Dendritic cell treated with granulocyte-macrophage colony-stimulating factor and Interleukin-4, amounts not matched to agents 40 ng/mL and 50 ng/mL, for 4 days (primary cell): ENCODE measurements around the gene RXRB.

Experiments used
- H3K27ac Mint-ChIP-seq: one replicate; pipeline ENCODE4 v1.8.0; 2022; ENCODE audit warnings: mild to moderate bottlenecking, mixed read lengths
- H3K27me3 Mint-ChIP-seq: one replicate; pipeline ENCODE4 v1.8.0; 2022; ENCODE audit warnings: mild to moderate bottlenecking, mixed read lengths
- H3K36me3 Mint-ChIP-seq: one replicate; pipeline ENCODE4 v1.8.0; 2022; ENCODE audit warnings: low read depth, mixed read lengths
- H3K4me1 Mint-ChIP-seq: one replicate; pipeline ENCODE4 v1.8.0; 2022; ENCODE audit warnings: low read depth, mixed read lengths
- H3K4me3 Mint-ChIP-seq: one replicate; pipeline ENCODE4 v1.8.0; 2022; ENCODE audit warnings: mild to moderate bottlenecking, moderate library complexity, mixed read lengths
- H3K9me3 Mint-ChIP-seq: one replicate; pipeline ENCODE4 v1.8.0; 2022; ENCODE audit warnings: mixed read lengths
- intact Hi-C: fragments of 100-400 bp; cut with micrococcal nuclease; formaldehyde crosslinking; loops from one replicate; pipeline ENCODE4 v1.15.0; 2022

RXRB gene

DNA sequence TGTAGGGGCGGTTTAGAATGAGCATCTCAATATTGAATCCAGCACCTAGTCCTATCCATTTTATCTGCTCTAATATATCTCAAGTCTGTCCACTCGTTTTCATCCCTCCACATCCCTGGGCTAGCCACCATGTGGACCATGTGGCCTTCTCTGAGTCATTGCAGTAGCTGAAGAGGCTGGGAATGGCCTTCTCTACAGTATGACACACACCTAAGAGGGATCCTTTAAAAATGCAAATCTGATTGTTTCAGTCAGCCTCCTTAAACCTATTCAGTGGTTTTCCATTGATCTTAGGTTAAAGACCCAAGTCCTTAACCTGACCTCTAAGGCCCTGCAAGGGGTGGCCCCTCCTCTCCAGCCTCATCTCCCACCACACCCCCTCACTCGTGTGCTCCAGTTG, 17.2 kb upstream of the RXRB start:
- H3K4me3 Mint-ChIP-seq: no peak overlapping the region
- H3K27ac Mint-ChIP-seq: no peak overlapping the region
- H3K36me3 Mint-ChIP-seq: peaks cover 1% of the 10 kb centered on the region
- H3K4me1 Mint-ChIP-seq: peaks cover 23% of the 10 kb centered on the region
- intact Hi-C loops: no loop called here
- no peaks in the 10 kb centered on the region for H3K9me3 Mint-ChIP-seq
- H3K27me3 Mint-ChIP-seq: peaks cover 65% of the 10 kb centered on the region

DNA sequence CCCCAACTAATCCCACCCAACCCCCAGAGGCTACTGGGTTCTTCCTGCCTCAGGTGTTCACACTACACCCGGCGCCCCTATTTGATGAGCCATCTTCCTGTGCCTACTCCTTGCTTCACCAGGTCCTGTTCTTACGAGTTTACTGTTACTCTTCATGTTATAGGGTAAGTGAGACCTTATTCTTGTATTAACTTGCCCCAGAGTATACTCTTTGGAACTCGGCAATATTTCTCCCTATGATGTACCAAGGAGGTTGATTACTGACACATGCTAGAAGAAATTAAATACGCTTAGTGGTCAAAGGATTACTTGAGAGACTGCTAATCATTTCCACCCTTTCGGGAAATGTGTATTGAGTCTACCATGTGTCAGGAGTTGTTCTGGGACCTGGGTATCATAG, 16.8 kb upstream of the RXRB start:
- peaks cover 27% of the 10 kb centered on the region for H3K4me1 Mint-ChIP-seq
- H3K27ac Mint-ChIP-seq: no peak overlapping the region
- H3K9me3 Mint-ChIP-seq: no peaks in the 10 kb centered on the region
- intact Hi-C loops: no loop called here
- no peak overlapping the region for H3K4me3 Mint-ChIP-seq
- peaks cover 66% of the 10 kb centered on the region for H3K27me3 Mint-ChIP-seq
- H3K36me3 Mint-ChIP-seq: peaks cover 6% of the 10 kb centered on the region

DNA sequence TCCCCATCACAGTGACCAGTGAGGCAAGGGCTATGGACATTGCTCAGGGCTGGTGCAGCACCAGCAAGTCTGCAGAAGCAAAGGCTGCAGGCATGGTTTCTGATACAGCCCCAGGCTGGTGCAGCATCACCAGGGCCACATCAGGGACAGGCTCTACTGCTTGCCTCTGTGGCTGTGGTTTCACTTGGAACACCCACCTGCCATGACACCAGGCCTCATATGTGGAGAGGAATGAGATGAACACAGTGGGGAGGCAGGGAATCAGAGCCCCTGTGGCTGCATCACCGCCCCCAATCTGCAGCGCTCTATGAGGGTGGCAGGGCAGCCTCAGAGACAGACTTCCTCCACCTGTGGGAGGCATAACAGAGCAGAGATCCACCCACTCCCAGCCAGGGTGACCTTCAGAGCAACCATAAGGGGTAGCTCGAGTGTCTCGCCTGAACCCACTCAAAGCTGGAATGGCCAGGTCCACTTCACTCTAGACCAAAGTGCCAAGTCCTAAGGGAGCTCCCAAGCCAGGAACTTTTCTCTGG, 15.7 kb upstream of the RXRB start:
- Mint-ChIP-seq H3K27ac (no peak overlapping the region), H3K36me3 (peaks cover 16% of the 10 kb centered on the region), H3K4me1 (peaks cover 32% of the 10 kb centered on the region), H3K4me3 (no peak overlapping the region), H3K9me3 (no peaks in the 10 kb centered on the region), H3K27me3 (peaks cover 64% of the 10 kb centered on the region)
- intact Hi-C loops: no loop called here

GRCh38 chr6:33215271-33216116, 15.0 kb upstream of the RXRB start:
- no peak overlapping the region for H3K27ac Mint-ChIP-seq
- H3K27me3 Mint-ChIP-seq: peaks cover 61% of the 10 kb centered on the region
- H3K36me3 Mint-ChIP-seq: peaks cover 23% of the 10 kb centered on the region
- no peak overlapping the region for H3K4me3 Mint-ChIP-seq
- intact Hi-C loops: no loop called here
- no peaks in the 10 kb centered on the region for H3K9me3 Mint-ChIP-seq
- H3K4me1 Mint-ChIP-seq: peaks cover 32% of the 10 kb centered on the region

- H3K9me3 Mint-ChIP-seq: no peaks in the 10 kb centered on the region
- intact Hi-C loops: no loop called here
- peak overlapping the region; percentile 77 for H3K4me3 Mint-ChIP-seq
- H3K4me1 Mint-ChIP-seq: peaks cover 47% of the 10 kb centered on the region
- peaks cover 38% of the 10 kb centered on the region for H3K36me3 Mint-ChIP-seq
- H3K27me3 Mint-ChIP-seq: peaks cover 55% of the 10 kb centered on the region
- peak overlapping the region; percentile 65 for H3K27ac Mint-ChIP-seq
Observed at GRCh38 chr6:33213989-33214335, 13.5 kb upstream of the RXRB start.

DNA sequence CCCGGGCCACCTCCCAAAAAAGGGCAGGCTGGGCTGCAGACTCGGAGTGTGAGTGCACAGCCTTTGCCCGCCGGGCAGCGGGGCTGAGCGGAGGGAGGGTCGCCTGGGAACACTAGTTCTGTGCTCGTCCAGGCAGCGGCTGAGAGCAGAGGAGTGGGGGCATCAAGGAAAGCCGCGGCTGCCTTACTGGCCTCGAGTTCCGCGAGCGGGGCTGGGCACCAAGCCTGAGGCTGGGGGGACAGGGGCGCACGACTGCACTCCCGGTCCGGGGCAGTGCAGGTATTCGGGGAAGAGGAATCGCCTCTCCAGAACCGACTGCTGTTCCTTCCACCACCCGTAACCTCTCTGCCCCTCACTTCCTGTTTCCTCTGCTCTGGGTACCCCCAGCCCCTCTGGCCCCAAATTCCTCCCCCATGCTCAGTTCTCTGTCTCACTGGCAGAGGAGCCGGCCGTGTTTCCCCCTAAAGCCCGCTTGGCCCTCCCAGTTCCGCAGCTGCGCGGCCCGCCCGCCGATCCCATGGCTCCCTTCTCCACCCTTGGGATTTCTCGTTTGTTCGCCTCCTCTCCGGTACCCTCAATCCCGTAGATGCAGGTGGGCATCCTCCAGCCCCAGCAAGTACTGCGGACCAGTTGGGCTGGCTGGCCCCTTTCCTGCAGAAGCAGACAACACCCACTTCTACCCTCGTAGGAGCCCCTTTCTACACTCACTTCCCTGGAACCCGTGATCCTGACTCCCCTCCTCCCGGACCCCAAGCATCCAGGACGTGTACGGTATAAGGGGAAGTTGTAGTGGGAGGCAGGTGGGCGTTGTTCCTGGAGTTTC, 12.9 kb upstream of the RXRB start:
- intact Hi-C loops: no loop called here
- Mint-ChIP-seq H3K27me3 (peaks cover 54% of the 10 kb centered on the region), H3K4me1 (peaks cover 47% of the 10 kb centered on the region), H3K9me3 (no peaks in the 10 kb centered on the region), H3K4me3 (peak overlapping the region; percentile 77), H3K27ac (peak overlapping the region; percentile 65), H3K36me3 (peaks cover 44% of the 10 kb centered on the region)

DNA sequence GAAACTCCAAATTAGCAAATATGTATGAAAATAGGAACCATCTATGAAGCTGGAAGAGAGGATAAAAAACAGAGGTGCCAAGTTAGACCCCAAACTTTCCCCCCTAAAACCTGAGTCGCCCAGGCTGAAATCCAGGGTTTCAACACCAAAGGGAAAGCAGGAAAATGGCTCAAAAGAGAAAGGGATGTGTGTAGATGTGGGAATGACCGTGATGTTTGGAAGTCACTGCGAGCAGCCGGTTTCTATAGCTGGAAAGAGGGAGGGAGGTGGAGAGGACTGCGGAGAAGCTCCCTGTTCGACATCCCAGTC, 12.3 kb upstream of the RXRB start:
- intact Hi-C loops: no loop called here
- Mint-ChIP-seq H3K4me3 (peak overlapping the region; percentile 77), H3K27ac (peak overlapping the region; percentile 65), H3K27me3 (peaks cover 50% of the 10 kb centered on the region), H3K9me3 (no peaks in the 10 kb centered on the region), H3K36me3 (peaks cover 50% of the 10 kb centered on the region), H3K4me1 (peaks cover 47% of the 10 kb centered on the region)

DNA sequence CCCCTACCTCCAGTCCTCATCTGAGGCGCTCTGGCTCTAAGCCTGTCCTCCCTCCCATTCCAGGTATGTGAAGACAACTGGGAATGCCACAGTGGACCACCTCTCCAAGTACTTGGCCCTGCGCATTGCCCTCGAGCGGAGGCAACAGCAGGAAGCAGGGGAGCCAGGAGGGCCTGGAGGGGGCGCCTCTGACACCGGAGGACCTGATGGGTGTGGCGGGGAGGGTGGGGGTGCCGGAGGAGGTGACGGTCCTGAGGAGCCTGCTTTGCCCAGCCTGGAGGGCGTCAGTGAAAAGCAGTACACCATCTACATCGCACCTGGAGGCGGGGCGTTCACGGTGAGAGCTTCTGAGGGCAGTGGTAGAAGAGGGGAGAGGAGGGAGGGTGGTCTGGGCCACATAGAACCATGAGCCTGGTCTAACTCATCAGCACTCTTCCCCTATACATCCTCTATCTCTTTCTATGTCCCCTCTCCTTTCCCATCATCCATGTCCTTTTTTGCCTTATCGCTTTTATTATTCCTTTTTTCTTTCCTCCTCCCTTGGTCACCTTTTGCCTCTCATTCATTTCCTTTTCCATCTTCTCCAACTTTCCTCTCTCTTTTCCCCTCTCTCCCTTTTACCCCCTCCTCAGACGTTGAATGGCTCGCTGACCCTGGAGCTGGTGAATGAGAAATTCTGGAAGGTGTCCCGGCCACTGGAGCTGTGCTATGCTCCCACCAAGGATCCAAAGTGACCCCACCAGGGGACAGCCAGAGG, 11.4 kb upstream of the RXRB start:
- Mint-ChIP-seq H3K4me1 (peaks cover 53% of the 10 kb centered on the region), H3K36me3 (peaks cover 53% of the 10 kb centered on the region), H3K27ac (no peak overlapping the region), H3K4me3 (no peak overlapping the region), H3K27me3 (peaks cover 51% of the 10 kb centered on the region), H3K9me3 (no peaks in the 10 kb centered on the region)
- intact Hi-C loops: no loop called here

- Mint-ChIP-seq H3K9me3 (no peaks in the 10 kb centered on the region), H3K36me3 (peaks cover 53% of the 10 kb centered on the region), H3K4me3 (no peak overlapping the region), H3K27me3 (peaks cover 51% of the 10 kb centered on the region), H3K27ac (no peak overlapping the region), H3K4me1 (peaks cover 57% of the 10 kb centered on the region)
- intact Hi-C loops: no loop called here
Observed at GRCh38 chr6:33211136-33211535, 10.7 kb upstream of the RXRB start.

DNA sequence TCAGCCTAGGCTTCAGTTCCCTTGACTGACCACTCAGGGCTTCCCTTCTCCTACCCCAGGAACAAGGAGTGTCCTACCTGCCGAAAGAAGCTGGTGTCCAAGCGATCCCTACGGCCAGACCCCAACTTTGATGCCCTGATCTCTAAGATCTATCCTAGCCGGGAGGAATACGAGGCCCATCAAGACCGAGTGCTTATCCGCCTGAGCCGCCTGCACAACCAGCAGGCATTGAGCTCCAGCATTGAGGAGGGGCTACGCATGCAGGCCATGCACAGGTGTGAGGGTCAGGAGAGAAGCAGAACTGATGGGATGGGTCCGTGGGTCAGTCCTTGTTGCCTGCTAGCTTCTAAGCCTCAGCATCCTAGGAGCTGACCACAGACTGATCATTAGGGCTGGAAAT, 9.4 kb upstream of the RXRB start:
- peaks cover 53% of the 10 kb centered on the region for H3K36me3 Mint-ChIP-seq
- intact Hi-C loops: no loop called here
- peaks cover 38% of the 10 kb centered on the region for H3K27me3 Mint-ChIP-seq
- peaks cover 70% of the 10 kb centered on the region for H3K4me1 Mint-ChIP-seq
- H3K4me3 Mint-ChIP-seq: no peak overlapping the region
- H3K9me3 Mint-ChIP-seq: no peaks in the 10 kb centered on the region
- H3K27ac Mint-ChIP-seq: peak overlapping the region; percentile 4

DNA sequence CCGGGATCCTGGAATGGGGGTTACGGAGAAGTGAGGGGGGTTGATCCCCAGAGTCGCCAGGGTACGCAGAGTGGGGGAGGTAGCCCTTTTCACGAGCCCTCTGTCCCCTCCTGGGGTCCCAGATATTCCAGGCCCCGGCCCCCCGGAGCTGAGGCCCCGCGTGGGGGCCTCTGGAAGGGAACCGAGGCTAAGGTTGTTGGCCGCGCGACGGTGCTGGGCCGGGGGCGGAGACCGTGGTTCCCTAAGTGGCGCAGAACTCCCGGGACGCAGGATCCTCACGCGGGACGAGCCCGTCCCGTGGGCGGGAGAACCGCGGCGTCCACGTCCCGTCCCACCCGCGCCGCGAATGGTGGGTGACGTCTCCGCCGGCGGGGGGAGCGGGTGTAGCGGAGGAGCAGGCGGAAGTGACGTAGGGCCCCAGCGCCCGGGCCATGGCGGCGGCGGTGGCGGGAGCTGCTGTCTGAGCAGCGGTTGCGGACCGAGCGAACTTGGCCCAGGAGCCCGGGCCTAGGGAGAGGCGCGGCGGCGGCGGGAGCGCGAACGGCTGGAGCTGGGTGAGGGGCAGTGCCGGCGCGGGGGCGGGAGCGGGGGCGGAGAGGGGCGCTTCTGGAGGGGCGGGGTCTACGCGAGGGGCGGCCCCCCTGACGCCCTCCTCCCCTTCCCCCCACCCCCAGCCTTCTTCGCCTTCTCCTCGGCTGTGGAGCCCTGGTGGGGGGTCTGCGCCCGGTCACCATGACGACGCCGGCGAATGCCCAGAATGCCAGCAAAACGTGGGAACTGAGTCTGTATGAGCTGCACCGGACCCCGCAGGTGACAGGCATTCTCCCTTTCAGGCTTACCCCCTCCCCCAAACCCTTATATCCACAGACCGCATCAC, 7.9 kb upstream of the RXRB start, which contains the start of gene RING1:
TSS of gene RING1 (plus strand) at position 410 of the 877 bp plus-strand sequence. CDS start at position 733, 323 bp downstream.
- peaks cover 74% of the 10 kb centered on the region for H3K4me1 Mint-ChIP-seq
- peak within 1 kb of the TSS; percentile 85 for H3K4me3 Mint-ChIP-seq
- peak within 1 kb of the TSS; percentile 89 for H3K27ac Mint-ChIP-seq
- H3K27me3 Mint-ChIP-seq: peaks cover 24% of the 10 kb centered on the region
- H3K9me3 Mint-ChIP-seq: no peaks in the 10 kb centered on the region
- intact Hi-C loops: loop anchor here (1.0 kb wide), 1 partner anchor 8 kb away; the partner anchor contains the start of genes RXRB and SLC39A7
- peaks cover 67% of the 10 kb centered on the region for H3K36me3 Mint-ChIP-seq

- peaks cover 73% of the 10 kb centered on the region for H3K36me3 Mint-ChIP-seq
- intact Hi-C loops: loop anchor here (1.0 kb wide), 1 partner anchor 7 kb away; the partner anchor contains the start of genes RXRB and SLC39A7
- peaks cover 74% of the 10 kb centered on the region for H3K4me1 Mint-ChIP-seq
- H3K4me3 Mint-ChIP-seq: peak overlapping the region; percentile 85
- H3K27me3 Mint-ChIP-seq: peaks cover 17% of the 10 kb centered on the region
- peak overlapping the region; percentile 89 for H3K27ac Mint-ChIP-seq
- H3K9me3 Mint-ChIP-seq: no peaks in the 10 kb centered on the region
Observed at GRCh38 chr6:33207552-33208090, 7.2 kb upstream of the RXRB start.
